Ishikawa (cell line): ENCODE results near the gene PRSS53.

Experiments
- EP300 ChIP-seq: IDR thresholded peaks from 2 replicates; pipeline ENCODE4 v1.6.1; 2012; ENCODE audit warnings: borderline replicate concordance
- RAD21 ChIP-seq: IDR thresholded peaks from 2 replicates; pipeline ENCODE4 v1.6.1; 2012; ENCODE audit warnings: low read depth
- TEAD4 ChIP-seq: IDR thresholded peaks from 2 replicates; pipeline ENCODE4 v1.6.1; 2012
- YY1 ChIP-seq: IDR thresholded peaks from 2 replicates; pipeline ENCODE4 v1.6.1; 2012; ENCODE audit warnings: low read depth
- TF ChIP-seq, protein P1 (sequence below): IDR thresholded peaks from 2 replicates; pipeline ENCODE4 v1.6.1; 2012; ENCODE audit warnings: low read depth, mild to moderate bottlenecking
- TF ChIP-seq, protein P2 (sequence below): IDR thresholded peaks from 2 replicates; pipeline ENCODE4 v1.6.1; 2012

DNA sequence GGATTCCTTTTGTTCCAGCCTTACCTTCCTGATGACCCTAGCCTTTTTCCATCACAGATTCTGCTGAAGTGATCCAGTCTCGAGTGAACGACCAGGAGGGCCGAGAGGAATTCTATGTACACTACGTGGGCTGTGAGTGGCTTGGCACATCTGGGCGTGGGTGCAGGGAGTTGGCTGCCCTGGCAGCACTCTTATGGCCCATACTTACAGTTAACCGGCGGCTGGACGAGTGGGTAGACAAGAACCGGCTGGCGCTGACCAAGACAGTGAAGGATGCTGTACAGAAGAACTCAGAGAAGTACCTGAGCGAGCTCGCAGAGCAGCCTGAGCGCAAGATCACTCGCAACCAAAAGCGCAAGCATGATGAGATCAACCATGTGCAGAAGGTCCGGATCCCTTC lies 31.4 kb upstream of the PRSS53 start:
- TF ChIP-seq RAD21 (no peak), EP300 (no peak), TEAD4 (no peak), YY1 (no peak)
- TF ChIP-seq, protein P1, sequence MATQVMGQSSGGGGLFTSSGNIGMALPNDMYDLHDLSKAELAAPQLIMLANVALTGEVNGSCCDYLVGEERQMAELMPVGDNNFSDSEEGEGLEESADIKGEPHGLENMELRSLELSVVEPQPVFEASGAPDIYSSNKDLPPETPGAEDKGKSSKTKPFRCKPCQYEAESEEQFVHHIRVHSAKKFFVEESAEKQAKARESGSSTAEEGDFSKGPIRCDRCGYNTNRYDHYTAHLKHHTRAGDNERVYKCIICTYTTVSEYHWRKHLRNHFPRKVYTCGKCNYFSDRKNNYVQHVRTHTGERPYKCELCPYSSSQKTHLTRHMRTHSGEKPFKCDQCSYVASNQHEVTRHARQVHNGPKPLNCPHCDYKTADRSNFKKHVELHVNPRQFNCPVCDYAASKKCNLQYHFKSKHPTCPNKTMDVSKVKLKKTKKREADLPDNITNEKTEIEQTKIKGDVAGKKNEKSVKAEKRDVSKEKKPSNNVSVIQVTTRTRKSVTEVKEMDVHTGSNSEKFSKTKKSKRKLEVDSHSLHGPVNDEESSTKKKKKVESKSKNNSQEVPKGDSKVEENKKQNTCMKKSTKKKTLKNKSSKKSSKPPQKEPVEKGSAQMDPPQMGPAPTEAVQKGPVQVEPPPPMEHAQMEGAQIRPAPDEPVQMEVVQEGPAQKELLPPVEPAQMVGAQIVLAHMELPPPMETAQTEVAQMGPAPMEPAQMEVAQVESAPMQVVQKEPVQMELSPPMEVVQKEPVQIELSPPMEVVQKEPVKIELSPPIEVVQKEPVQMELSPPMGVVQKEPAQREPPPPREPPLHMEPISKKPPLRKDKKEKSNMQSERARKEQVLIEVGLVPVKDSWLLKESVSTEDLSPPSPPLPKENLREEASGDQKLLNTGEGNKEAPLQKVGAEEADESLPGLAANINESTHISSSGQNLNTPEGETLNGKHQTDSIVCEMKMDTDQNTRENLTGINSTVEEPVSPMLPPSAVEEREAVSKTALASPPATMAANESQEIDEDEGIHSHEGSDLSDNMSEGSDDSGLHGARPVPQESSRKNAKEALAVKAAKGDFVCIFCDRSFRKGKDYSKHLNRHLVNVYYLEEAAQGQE: no peak
- TF ChIP-seq, protein P2, sequence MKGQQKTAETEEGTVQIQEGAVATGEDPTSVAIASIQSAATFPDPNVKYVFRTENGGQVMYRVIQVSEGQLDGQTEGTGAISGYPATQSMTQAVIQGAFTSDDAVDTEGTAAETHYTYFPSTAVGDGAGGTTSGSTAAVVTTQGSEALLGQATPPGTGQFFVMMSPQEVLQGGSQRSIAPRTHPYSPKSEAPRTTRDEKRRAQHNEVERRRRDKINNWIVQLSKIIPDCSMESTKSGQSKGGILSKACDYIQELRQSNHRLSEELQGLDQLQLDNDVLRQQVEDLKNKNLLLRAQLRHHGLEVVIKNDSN: no peak
